ENCODE measurements around the gene IL17D. TPM values are rescaled to one million over a fixed set of nuclear protein-coding genes. Genes with fewer than 3 reads are reported as not detected.
A peak's percentile ranks its signal among the peaks of the same experiment; 100 is the strongest.

The IL17D gene
- total and polyA plus RNA-seq, 2 experiments from 2014 or later: 0.51 to 0.54 TPM

- no peak overlapping the region for H3K4me2 ChIP-seq (ENCODE audit: unreplicated experiment)
- 0 out of 2 replicates have a peak, but pooled peaks cover 6% of the 10 kb centered on the region for H3F3A ChIP-seq (ENCODE audit: insufficient read depth)
- WGBS, 2 experiments (ENCODE audit: low coverage in 1 of 2, low lambda C conversion rate in 2 of 2, missing lambda C conversion rate in 2 of 2): 83 to 85% methylated on average over 6 of the region's 6 CpGs
- H4K20me1 ChIP-seq (ENCODE audit: insufficient read depth): no peaks in the 10 kb centered on the region
- no peak for DNase-seq
- no peak overlapping the region for H2AFZ ChIP-seq
- no peak overlapping the region for H3K27ac ChIP-seq
- no peak overlapping the region for H3K4me3 ChIP-seq
- in situ Hi-C loops (cut with MboI): no loop called here
- H3K4me1 ChIP-seq (ENCODE audit: insufficient read depth): no peaks in the 10 kb centered on the region
- H3K9me2 ChIP-seq (ENCODE audit: insufficient read depth): no peaks in the 10 kb centered on the region
- H3K36me3 ChIP-seq (ENCODE audit: low read depth): no peaks in the 10 kb centered on the region
- H3K27me3 ChIP-seq (replicated peaks; ENCODE audit: insufficient read depth): peaks cover 29% of the 10 kb centered on the region
- TF ChIP-seq EZH2phosphoT487 (IDR thresholded peaks at IDR 0.05; ENCODE audit: insufficient read depth, low read depth) (no peak), EZH2 (IDR thresholded peaks at IDR 0.05; ENCODE audit: insufficient read depth, poor library complexity, severe bottlenecking) (no peak)
- H3K9ac ChIP-seq: no peak overlapping the region
- H3K79me2 ChIP-seq (ENCODE audit: insufficient read depth): no peaks in the 10 kb centered on the region
- no peaks in the 10 kb centered on the region for H3K9me3 ChIP-seq (ENCODE audit: low read depth)
Observed at GRCh38 chr13:20700288-20700687, 3.2 kb upstream of the IL17D start.

GRCh38 chr13:20701461-20701860, 2.0 kb upstream of the IL17D start:
- in situ Hi-C loops (cut with MboI): no loop called here
- DNase-seq: no peak
- Histone ChIP-seq H3F3A (ENCODE audit: insufficient read depth) (0 out of 2 replicates have a peak, but pooled peaks cover 6% of the 10 kb centered on the region), H2AFZ (no peak overlapping the region), H3K27ac (no peak overlapping the region), H3K4me3 (no peak overlapping the region), H3K36me3 (ENCODE audit: low read depth) (no peaks in the 10 kb centered on the region), H3K9ac (no peak overlapping the region), H3K9me2 (ENCODE audit: insufficient read depth) (no peaks in the 10 kb centered on the region), H3K79me2 (ENCODE audit: insufficient read depth) (no peaks in the 10 kb centered on the region), H3K27me3 (replicated peaks; ENCODE audit: insufficient read depth) (peaks cover 29% of the 10 kb centered on the region), H4K20me1 (ENCODE audit: insufficient read depth) (no peaks in the 10 kb centered on the region), H3K4me1 (ENCODE audit: insufficient read depth) (no peaks in the 10 kb centered on the region), H3K9me3 (ENCODE audit: low read depth) (no peaks in the 10 kb centered on the region), H3K4me2 (ENCODE audit: unreplicated experiment) (no peak overlapping the region)
- TF ChIP-seq EZH2phosphoT487 (IDR thresholded peaks at IDR 0.05; ENCODE audit: insufficient read depth, low read depth) (no peak), EZH2 (IDR thresholded peaks at IDR 0.05; ENCODE audit: insufficient read depth, poor library complexity, severe bottlenecking) (no peak)
- 80 to 86% methylated on average over 3 of the region's 3 CpGs for whole genome bisulfite sequencing, 2 experiments (ENCODE audit: low coverage in 1 of 2, low lambda C conversion rate in 2 of 2, missing lambda C conversion rate in 2 of 2)

- Histone ChIP-seq H3K27me3 (replicated peaks; ENCODE audit: insufficient read depth) (peaks cover 29% of the 10 kb centered on the region), H2AFZ (peak overlapping the region; percentile 65; the same call in 1 of the 2 replicates), H3K27ac (no peak overlapping the region), H3K36me3 (ENCODE audit: low read depth) (no peaks in the 10 kb centered on the region), H3K4me3 (peak overlapping the region; percentile 64; the same call in 1 of the 2 replicates), H3K79me2 (ENCODE audit: insufficient read depth) (no peaks in the 10 kb centered on the region), H3F3A (ENCODE audit: insufficient read depth) (0 out of 2 replicates have a peak, but pooled peaks cover 6% of the 10 kb centered on the region), H4K20me1 (ENCODE audit: insufficient read depth) (no peaks in the 10 kb centered on the region), H3K9me2 (ENCODE audit: insufficient read depth) (no peaks in the 10 kb centered on the region), H3K4me1 (ENCODE audit: insufficient read depth) (no peaks in the 10 kb centered on the region), H3K9ac (no peak overlapping the region), H3K9me3 (ENCODE audit: low read depth) (no peaks in the 10 kb centered on the region), H3K4me2 (ENCODE audit: unreplicated experiment) (peak overlapping the region; percentile 78)
- WGBS, 2 experiments (ENCODE audit: low coverage in 1 of 2, low lambda C conversion rate in 2 of 2, missing lambda C conversion rate in 2 of 2): 10 to 15% methylated on average over 9 of the region's 9 CpGs
- TF ChIP-seq EZH2phosphoT487 (IDR thresholded peaks at IDR 0.05; ENCODE audit: insufficient read depth, low read depth): peak; percentile 9; the same call in 1 of the 2 replicates
- no peak for TF ChIP-seq EZH2 (IDR thresholded peaks at IDR 0.05; ENCODE audit: insufficient read depth, poor library complexity, severe bottlenecking)
- DNase-seq: peak; percentile 47
- in situ Hi-C loops (cut with MboI): no loop called here
Observed at GRCh38 chr13:20702530-20702914, 977 bp upstream of the IL17D start.

GRCh38 chr13:20703780-20704458, 420 bp downstream of the IL17D start:
- Histone ChIP-seq H3K9me3 (ENCODE audit: low read depth) (no peaks in the 10 kb centered on the region), H3K4me1 (ENCODE audit: insufficient read depth) (peaks cover 6% of the 10 kb centered on the region), H4K20me1 (ENCODE audit: insufficient read depth) (no peaks in the 10 kb centered on the region), H3K79me2 (ENCODE audit: insufficient read depth) (no peaks in the 10 kb centered on the region), H3K27ac (no peak overlapping the region), H3K9me2 (ENCODE audit: insufficient read depth) (no peaks in the 10 kb centered on the region), H2AFZ (no peak overlapping the region), H3F3A (ENCODE audit: insufficient read depth) (peaks cover 10% of the 10 kb centered on the region; the same call in 1 of the 2 replicates), H3K36me3 (ENCODE audit: low read depth) (no peaks in the 10 kb centered on the region), H3K27me3 (replicated peaks; ENCODE audit: insufficient read depth) (peaks cover 23% of the 10 kb centered on the region), H3K9ac (no peak overlapping the region), H3K4me3 (peak overlapping the region; percentile 40; the same call in 1 of the 2 replicates), H3K4me2 (ENCODE audit: unreplicated experiment) (no peak overlapping the region)
- peak; percentile 93 for DNase-seq
- TF ChIP-seq EZH2 (IDR thresholded peaks at IDR 0.05; ENCODE audit: insufficient read depth, poor library complexity, severe bottlenecking): no peak
- TF ChIP-seq EZH2phosphoT487 (IDR thresholded peaks at IDR 0.05; ENCODE audit: insufficient read depth, low read depth): no peak
- 3% methylated on average over 20 to 39 of the region's 98 CpGs for WGBS, 2 experiments (ENCODE audit: low coverage in 1 of 2, low lambda C conversion rate in 2 of 2, missing lambda C conversion rate in 2 of 2)
- in situ Hi-C loops (cut with MboI): no loop called here

Data from GM23248 (cell line).